GM12878 (cell line): Measurements from ENCODE around the gene ZNF668. TPM values are rescaled to one million over a fixed set of nuclear protein-coding genes. Genes with fewer than 3 reads are reported as not detected.
A peak's percentile ranks its signal among the peaks of the same experiment; 100 is the strongest.

Experiments
- ATAC-seq: fragments of 200-7000 bp; cut with Tn5 transposase; 3 replicates; pipeline ENCODE4 v1.9.1; 2020; ENCODE audit warnings: mild to moderate bottlenecking, moderate library complexity
- BruUV-seq: library from RNA; stranded (reverse); fragments of 400-500 nt; replicated peaks from 2 replicates; lab custom pipeline; 2021; lab: Mats Ljungman, UMichigan
- CTCF ChIA-PET: fragments of 300-600 bp; sonication (Branson Sonifier 250); formaldehyde crosslinking; extraction: SDS; loops from one replicate; lab custom pipeline; 2021; ENCODE audit warnings: inconsistent platforms; lab: Yijun Ruan, JAX
- POLR2A ChIA-PET: fragments of 350-600 bp; formaldehyde crosslinking; extraction: SDS; loops from one replicate; lab custom pipeline; 2021; ENCODE audit warnings: inconsistent platforms; lab: Charles Lee
- RAD21 ChIA-PET: fragments of 300-600 bp; sonication (Branson Sonifier 250); formaldehyde crosslinking; loops from one replicate; lab custom pipeline; 2023; ENCODE audit warnings: antibody characterized with exemption; ENCODE audit not compliant: unreplicated experiment; lab: Charles Lee
- SMC1A ChIA-PET: fragments of 300-600 bp; sonication (Branson Sonifier 250); formaldehyde crosslinking; loops from one replicate; lab custom pipeline; 2023; ENCODE audit not compliant: unreplicated experiment, uncharacterized antibody; lab: Charles Lee
- DNase-seq: peaks from one replicate; pipeline ENCODE4 v3.0.0-alpha.2; 2011; ENCODE audit warnings: low read depth, low spot score
- FAIRE-seq: peaks from 3 replicates; lab custom pipeline; 2011; peaks lifted over from hg19 to GRCh38; lab: Jason Lieb, UNC
- H2AFZ ChIP-seq: 2 replicates; pipeline ENCODE4 v1.6.0; 2011; ENCODE audit warnings: low read depth, low read length, control low read depth; ENCODE audit not compliant: control insufficient read depth
- H3K27ac ChIP-seq: 2 replicates; pipeline ENCODE4 v1.5.1; 2011; ENCODE audit warnings: control low read depth; ENCODE audit not compliant: control insufficient read depth, insufficient read depth
- H3K27me3 ChIP-seq, 2 experiments: replicated peaks in 1 of 2; 2 replicates each; pipeline versions ENCODE4 v1.6.0 to v1.6.1; 2011; ENCODE audit warnings: low read length in 1 of 2; ENCODE audit not compliant: control insufficient read depth in 2 of 2, insufficient read depth in 2 of 2
- H3K36me3 ChIP-seq, 2 experiments: 2 replicates each; pipeline ENCODE4 v1.5.1; 2011; ENCODE audit warnings: low read length in 1 of 2; ENCODE audit not compliant: control insufficient read depth in 2 of 2, insufficient read depth in 2 of 2
- H3K4me1 ChIP-seq: 2 replicates; pipeline ENCODE4 v1.6.1; 2011; ENCODE audit warnings: mild to moderate bottlenecking, low read length, moderate library complexity, mixed read lengths; ENCODE audit not compliant: control insufficient read depth, insufficient read depth
- H3K4me2 ChIP-seq: 2 replicates; pipeline ENCODE4 v1.6.0; 2011; ENCODE audit warnings: control low read depth; ENCODE audit not compliant: control insufficient read depth, insufficient read depth
- H3K4me3 ChIP-seq: fragments of 200-600 bp; sonication (generic); 2 replicates; pipeline ENCODE4 v1.5.1; 2016
- H3K79me2 ChIP-seq: 2 replicates; pipeline ENCODE4 v1.6.0; 2011; ENCODE audit warnings: low read length; ENCODE audit not compliant: control insufficient read depth, insufficient read depth
- H3K9ac ChIP-seq: 2 replicates; pipeline ENCODE4 v1.8.0; 2011; ENCODE audit warnings: low read length, control low read depth, mixed read lengths; ENCODE audit not compliant: control insufficient read depth, insufficient read depth
- H3K9me3 ChIP-seq: replicated peaks from 3 replicates; pipeline ENCODE4 v1.5.1; 2011; ENCODE audit warnings: mild to moderate bottlenecking, low read length; ENCODE audit not compliant: control insufficient read depth, insufficient read depth
- H4K20me1 ChIP-seq: 2 replicates; pipeline ENCODE4 v1.6.0; 2011; ENCODE audit not compliant: control insufficient read depth, insufficient read depth
- ESRRA ChIP-seq: IDR thresholded peaks from 2 replicates; pipeline ENCODE4 v1.6.1; 2012; ENCODE audit warnings: mild to moderate bottlenecking, low read length, improper control_type of control experiment
- IRF3 ChIP-seq: fragments of 450-650 bp; IDR thresholded peaks from 2 replicates; pipeline ENCODE4 v1.6.1; 2014; ENCODE audit warnings: mild to moderate bottlenecking
- JUNB ChIP-seq: IDR thresholded peaks from 2 replicates; pipeline ENCODE4 v1.6.1; 2016; ENCODE audit warnings: antibody characterized with exemption, mild to moderate bottlenecking
- NFYB ChIP-seq: IDR thresholded peaks from 2 replicates; pipeline ENCODE4 v1.6.1; 2011; ENCODE audit warnings: low read depth, mild to moderate bottlenecking, low read length, improper control_type of control experiment, moderate library complexity; ENCODE audit not compliant: insufficient read depth
- PML ChIP-seq: IDR thresholded peaks from 2 replicates; pipeline ENCODE4 v1.6.1; 2012; ENCODE audit warnings: low read length, inconsistent platforms
- RAD51 ChIP-seq: fragments of 450-650 bp; IDR thresholded peaks from 2 replicates; pipeline ENCODE4 v1.6.1; 2016; ENCODE audit warnings: moderate library complexity, mild to moderate bottlenecking, inconsistent platforms
- SIN3A ChIP-seq: IDR thresholded peaks from 2 replicates; pipeline ENCODE4 v1.6.1; 2012; ENCODE audit warnings: low read depth, low read length, improper control_type of control experiment
- SRF ChIP-seq, 2 experiments: IDR thresholded peaks; 2 replicates each; pipeline ENCODE4 v1.6.1; 2011; ENCODE audit warnings: low read depth in 2 of 2, low read length in 2 of 2, mild to moderate bottlenecking in 1 of 2, moderate library complexity in 1 of 2
- TAF1 ChIP-seq: IDR thresholded peaks from 2 replicates; pipeline ENCODE4 v1.6.1; 2011; ENCODE audit warnings: mild to moderate bottlenecking, low read depth, low read length, borderline replicate concordance
- YY1 ChIP-seq: IDR thresholded peaks from 2 replicates; pipeline ENCODE4 v1.6.1; 2011; ENCODE audit warnings: low read depth, mild to moderate bottlenecking, low read length
- WGBS: methylation state at CpG from one replicate; pipeline ENCODE4 v1.1.6; 2016; ENCODE audit warnings: low lambda C conversion rate; ENCODE audit not compliant: insufficient replicate concordance, insufficient coverage; ENCODE audit errors: missing lambda C conversion rate; 5-methylcytosine and 5-hydroxymethylcytosine counted together
- in situ Hi-C: fragments of 300-500 bp; cut with MboI; formaldehyde crosslinking; loops from 9 replicates; pipeline ENCODE4 v1.14.3; 2018; ENCODE audit warnings: mixed read lengths
- intact Hi-C: fragments of 100-400 bp; cut with micrococcal nuclease; formaldehyde crosslinking; loops from one replicate; pipeline ENCODE4 v1.14.2; 2022; ENCODE audit not compliant: unreplicated experiment
- polyA plus RNA-seq, 11 experiments: library from polyadenylated mRNA; depleted of rRNA in 4 of 11; unstranded in 6 of 11; stranded (reverse) in 5 of 11; fragments of >200 nt; fragmentation: Nextera tagmentation in 4 of 11; fragmentation: Illumina TruSeq in 1 of 11; extraction: Ambion mirVana in 4 of 11; extraction: Trizol in 1 of 11; gene quantifications; 1 replicate in 1 of 11; 2 replicates in 10 of 11; pipeline versions ENCODE4 v1.2.1 to v1.2.3, GENCODE V29; 2011 to 2016; ENCODE audit warnings: inconsistent platforms in 2 of 11, missing spikeins in 2 of 11, low read depth in 1 of 11
- total RNA-seq, 4 experiments: library from RNA; depleted of rRNA in 3 of 4; stranded (reverse); fragments of >200 nt in 3 of 4; fragmentation: Illumina TruSeq in 1 of 4; extraction: Trizol in 1 of 4; gene quantifications; 2 replicates each; pipeline versions ENCODE4 v1.2.1 to v1.2.3, GENCODE V29; 2013 to 2021
- TF ChIP-seq, protein P1 (sequence below): fragments of 450-650 bp; IDR thresholded peaks from 2 replicates; pipeline ENCODE4 v1.6.1; 2017; ENCODE audit warnings: mild to moderate bottlenecking
- TF ChIP-seq, protein P2 (sequence below): fragments of 450-650 bp; IDR thresholded peaks from 2 replicates; pipeline ENCODE4 v1.6.1; 2016; ENCODE audit warnings: mild to moderate bottlenecking, moderate library complexity, borderline replicate concordance
- TF ChIP-seq, protein P3 (sequence below): IDR thresholded peaks from 2 replicates; pipeline ENCODE4 v1.6.1; 2011; ENCODE audit warnings: mild to moderate bottlenecking, low read depth, low read length, moderate library complexity; ENCODE audit not compliant: insufficient replicate concordance

ZNF668 gene
- total and polyA plus RNA-seq, 10 of the 15 experiments (the other 5 are each of a cell fraction or from before 2014, with no cell fraction given): 0.05 to 20.7 (median 10.0) TPM; not detected in 1

DNA sequence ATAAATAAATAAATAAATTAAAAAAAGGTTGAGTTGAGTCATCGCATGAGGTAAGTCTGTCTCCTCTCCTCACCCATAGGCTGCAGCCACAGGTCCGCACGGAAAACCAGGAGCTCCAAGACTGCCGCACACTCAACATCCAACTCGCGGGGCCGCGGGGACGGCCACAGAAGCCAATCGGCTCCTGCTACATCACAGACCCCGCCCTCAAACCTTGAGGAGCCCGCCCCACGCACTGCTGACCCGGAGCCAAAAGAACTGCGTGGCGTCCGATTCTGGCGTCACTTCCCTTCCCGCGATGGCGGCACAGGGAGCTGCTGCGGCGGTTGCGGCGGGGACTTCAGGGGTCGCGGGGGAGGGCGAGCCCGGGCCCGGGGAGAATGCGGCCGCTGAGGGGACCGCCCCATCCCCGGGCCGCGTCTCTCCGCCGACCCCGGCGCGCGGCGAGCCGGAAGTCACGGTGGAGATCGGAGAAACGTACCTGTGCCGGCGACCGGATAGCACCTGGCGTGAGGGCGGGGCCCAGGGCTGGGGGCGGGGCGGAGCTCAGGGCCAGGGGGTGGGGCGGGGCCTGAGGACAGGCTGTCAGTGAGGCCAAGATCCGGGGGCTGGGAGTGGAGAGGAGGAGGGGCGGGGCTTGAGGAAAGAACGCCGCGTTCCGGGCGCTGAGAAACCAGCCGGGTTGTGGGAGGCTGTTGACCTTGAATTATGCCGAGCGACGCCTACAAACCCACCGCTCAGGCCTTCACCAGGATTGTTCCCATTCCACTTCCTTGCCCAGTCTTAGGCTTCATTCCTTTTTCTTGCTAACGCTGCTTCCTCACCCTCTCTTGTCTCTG lies 43.6 kb upstream of the ZNF668 start, which contains the start of gene KAT8:
Gene KAT8 (plus strand): TSS at position 281 of the 839 bp plus-strand sequence. CDS start 18 bp downstream, at position 299.
- Histone ChIP-seq H3K79me2 (peaks cover 11% of the 10 kb centered on the region), H3K36me3 (peaks cover 3 to 9% of the 10 kb centered on the region in 2 experiments; a peak in 3 of 4 replicates), H2AFZ (peak within 1 kb of the TSS; percentile 74), H3K4me1 (peaks cover 8% of the 10 kb centered on the region), H3K9me3 (no peaks in the 10 kb centered on the region), H3K27ac (peak within 1 kb of the TSS; percentile 73), H3K4me3 (peak within 1 kb of the TSS; percentile 84), H3K27me3 (no peaks in the 10 kb centered on the region), H4K20me1 (no peaks in the 10 kb centered on the region), H3K9ac (peak within 1 kb of the TSS; percentile 62), H3K4me2 (peak within 1 kb of the TSS; percentile 59)
- in situ Hi-C loops: loop anchor here (10.0 kb wide), 1 partner anchor 757 kb away; the partner anchor contains the start of gene ZNF267
- DNase-seq (peak; percentile 72), FAIRE-seq (peak; percentile 90), ATAC-seq (peak; percentile 96)
- under 1% methylated on average over 50 of the region's 68 CpGs for WGBS
- ChIA-PET CTCF (interaction anchor here (0.5 to 1.4 kb wide), 8 partner anchors 25 to 334 kb away, joined by 3 to 15 read pairs (median 4); no protein-coding TSS in a partner anchor), RAD21 (interaction anchor here (0.6 to 5.2 kb wide), 14 partner anchors 10 to 595 kb away, joined by 3 to 48 read pairs (median 4); partner anchors contain the start of genes BCKDK, ZNF646 and ZNF668), POLR2A (interaction anchor here (0.6 to 1.7 kb wide), 19 partner anchors 9 to 752 kb away, joined by 3 to 24 read pairs (median 4); partner anchors contain the start of genes BCKDK, FUS, PHKG2 and PYCARD), SMC1A (interaction anchor here (0.6 to 2.4 kb wide), 4 partner anchors 17 to 266 kb away, joined by 3 to 7 read pairs (median 4); partner anchors contain the start of genes ZNF646 and ZNF668)
- TSS peak; percentile 83 for BruUV-seq
- intact Hi-C loops: loop anchor here (10.0 kb wide), 1 partner anchor 757 kb away; the partner anchor contains the start of gene ZNF267
- TF ChIP-seq ESRRA: peak; percentile 34
- TF ChIP-seq, protein P1, sequence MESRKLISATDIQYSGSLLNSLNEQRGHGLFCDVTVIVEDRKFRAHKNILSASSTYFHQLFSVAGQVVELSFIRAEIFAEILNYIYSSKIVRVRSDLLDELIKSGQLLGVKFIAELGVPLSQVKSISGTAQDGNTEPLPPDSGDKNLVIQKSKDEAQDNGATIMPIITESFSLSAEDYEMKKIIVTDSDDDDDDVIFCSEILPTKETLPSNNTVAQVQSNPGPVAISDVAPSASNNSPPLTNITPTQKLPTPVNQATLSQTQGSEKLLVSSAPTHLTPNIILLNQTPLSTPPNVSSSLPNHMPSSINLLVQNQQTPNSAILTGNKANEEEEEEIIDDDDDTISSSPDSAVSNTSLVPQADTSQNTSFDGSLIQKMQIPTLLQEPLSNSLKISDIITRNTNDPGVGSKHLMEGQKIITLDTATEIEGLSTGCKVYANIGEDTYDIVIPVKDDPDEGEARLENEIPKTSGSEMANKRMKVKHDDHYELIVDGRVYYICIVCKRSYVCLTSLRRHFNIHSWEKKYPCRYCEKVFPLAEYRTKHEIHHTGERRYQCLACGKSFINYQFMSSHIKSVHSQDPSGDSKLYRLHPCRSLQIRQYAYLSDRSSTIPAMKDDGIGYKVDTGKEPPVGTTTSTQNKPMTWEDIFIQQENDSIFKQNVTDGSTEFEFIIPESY: 0 out of 2 replicates have a peak, but pooled peaks have one; percentile 16
- peak in 1 of 2 experiments; percentile 46; a peak in 1 of 4 replicates for TF ChIP-seq SRF (IDR thresholded peaks at IDR 0.05; ENCODE audit: low read depth in 2 of 2, low read length in 2 of 2)
- peak; percentile 56; the same call in 1 of the 2 replicates for TF ChIP-seq NFYB
- peak; percentile 59 for TF ChIP-seq PML
- TF ChIP-seq JUNB: no peak
- TF ChIP-seq TAF1: peak; percentile 91; the same call in 1 of the 2 replicates
- no peak for TF ChIP-seq IRF3
- TF ChIP-seq, protein P2, sequence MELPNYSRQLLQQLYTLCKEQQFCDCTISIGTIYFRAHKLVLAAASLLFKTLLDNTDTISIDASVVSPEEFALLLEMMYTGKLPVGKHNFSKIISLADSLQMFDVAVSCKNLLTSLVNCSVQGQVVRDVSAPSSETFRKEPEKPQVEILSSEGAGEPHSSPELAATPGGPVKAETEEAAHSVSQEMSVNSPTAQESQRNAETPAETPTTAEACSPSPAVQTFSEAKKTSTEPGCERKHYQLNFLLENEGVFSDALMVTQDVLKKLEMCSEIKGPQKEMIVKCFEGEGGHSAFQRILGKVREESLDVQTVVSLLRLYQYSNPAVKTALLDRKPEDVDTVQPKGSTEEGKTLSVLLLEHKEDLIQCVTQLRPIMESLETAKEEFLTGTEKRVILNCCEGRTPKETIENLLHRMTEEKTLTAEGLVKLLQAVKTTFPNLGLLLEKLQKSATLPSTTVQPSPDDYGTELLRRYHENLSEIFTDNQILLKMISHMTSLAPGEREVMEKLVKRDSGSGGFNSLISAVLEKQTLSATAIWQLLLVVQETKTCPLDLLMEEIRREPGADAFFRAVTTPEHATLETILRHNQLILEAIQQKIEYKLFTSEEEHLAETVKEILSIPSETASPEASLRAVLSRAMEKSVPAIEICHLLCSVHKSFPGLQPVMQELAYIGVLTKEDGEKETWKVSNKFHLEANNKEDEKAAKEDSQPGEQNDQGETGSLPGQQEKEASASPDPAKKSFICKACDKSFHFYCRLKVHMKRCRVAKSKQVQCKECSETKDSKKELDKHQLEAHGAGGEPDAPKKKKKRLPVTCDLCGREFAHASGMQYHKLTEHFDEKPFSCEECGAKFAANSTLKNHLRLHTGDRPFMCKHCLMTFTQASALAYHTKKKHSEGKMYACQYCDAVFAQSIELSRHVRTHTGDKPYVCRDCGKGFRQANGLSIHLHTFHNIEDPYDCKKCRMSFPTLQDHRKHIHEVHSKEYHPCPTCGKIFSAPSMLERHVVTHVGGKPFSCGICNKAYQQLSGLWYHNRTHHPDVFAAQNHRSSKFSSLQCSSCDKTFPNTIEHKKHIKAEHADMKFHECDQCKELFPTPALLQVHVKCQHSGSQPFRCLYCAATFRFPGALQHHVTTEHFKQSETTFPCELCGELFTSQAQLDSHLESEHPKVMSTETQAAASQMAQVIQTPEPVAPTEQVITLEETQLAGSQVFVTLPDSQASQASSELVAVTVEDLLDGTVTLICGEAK: peak; percentile 92
- no peak for TF ChIP-seq RAD51
- TF ChIP-seq SIN3A: no peak
- TF ChIP-seq, protein P3, sequence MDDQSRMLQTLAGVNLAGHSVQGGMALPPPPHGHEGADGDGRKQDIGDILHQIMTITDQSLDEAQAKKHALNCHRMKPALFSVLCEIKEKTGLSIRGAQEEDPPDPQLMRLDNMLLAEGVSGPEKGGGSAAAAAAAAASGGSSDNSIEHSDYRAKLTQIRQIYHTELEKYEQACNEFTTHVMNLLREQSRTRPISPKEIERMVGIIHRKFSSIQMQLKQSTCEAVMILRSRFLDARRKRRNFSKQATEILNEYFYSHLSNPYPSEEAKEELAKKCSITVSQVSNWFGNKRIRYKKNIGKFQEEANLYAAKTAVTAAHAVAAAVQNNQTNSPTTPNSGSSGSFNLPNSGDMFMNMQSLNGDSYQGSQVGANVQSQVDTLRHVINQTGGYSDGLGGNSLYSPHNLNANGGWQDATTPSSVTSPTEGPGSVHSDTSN: peak; percentile 33
- peak; percentile 98 for TF ChIP-seq YY1
